Progenitor cell of endocrine pancreas (in vitro differentiated cells): ENCODE data around the gene CNIH4. TPM values are rescaled to one million over a fixed set of nuclear protein-coding genes. Genes with fewer than 3 reads are reported as not detected.

ENCODE experiments used
- DNase-seq: peaks from one replicate; pipeline ENCODE4 v3.0.0; 2021; ENCODE audit warnings: low spot score; ENCODE audit not compliant: unreplicated experiment
- H3K27ac Mint-ChIP-seq: 2 replicates; pipeline ENCODE4 v1.8.0; 2021; ENCODE audit warnings: mild to moderate bottlenecking, moderate library complexity, mixed read lengths
- H3K27me3 Mint-ChIP-seq: 2 replicates; pipeline ENCODE4 v1.8.0; 2021; ENCODE audit warnings: mixed read lengths
- H3K36me3 Mint-ChIP-seq: 2 replicates; pipeline ENCODE4 v1.8.0; 2022; ENCODE audit warnings: mixed read lengths; ENCODE audit not compliant: insufficient read depth
- H3K4me1 Mint-ChIP-seq: 2 replicates; pipeline ENCODE4 v1.8.0; 2021; ENCODE audit warnings: low read depth, mixed read lengths
- H3K4me3 Mint-ChIP-seq: 2 replicates; pipeline ENCODE4 v1.8.0; 2021; ENCODE audit warnings: low read depth, mild to moderate bottlenecking, moderate library complexity, mixed read lengths
- H3K9me3 Mint-ChIP-seq: 2 replicates; pipeline ENCODE4 v1.8.0; 2021; ENCODE audit warnings: low read depth, mixed read lengths
- CTCF ChIP-seq: fragments of 200-600 bp; sonication (generic); IDR thresholded peaks from one replicate; pipeline ENCODE4 v1.5.0; 2021; ENCODE audit warnings: antibody characterized with exemption, mild to moderate bottlenecking; ENCODE audit not compliant: unreplicated experiment
- total RNA-seq: library from RNA; stranded (reverse); gene quantifications from 2 replicates; pipeline ENCODE4 v1.2.1, GENCODE V29; 2021

The CNIH4 gene
- total RNA-seq, 1 donor from 2014 or later: 68.8 TPM

GRCh38 chr1:224331326-224331725 lies 25.4 kb upstream of the CNIH4 start:
- H3K27me3 Mint-ChIP-seq: no peaks in the 10 kb centered on the region
- no peaks in the 10 kb centered on the region for H3K36me3 Mint-ChIP-seq
- H3K4me1 Mint-ChIP-seq: peaks cover 18% of the 10 kb centered on the region
- TF ChIP-seq CTCF: no peak
- H3K9me3 Mint-ChIP-seq: no peaks in the 10 kb centered on the region
- DNase-seq: no peak
- H3K4me3 Mint-ChIP-seq: peak overlapping the region; percentile 26
- H3K27ac Mint-ChIP-seq: no peak overlapping the region

GRCh38 chr1:224331824-224332223 lies 24.9 kb upstream of the CNIH4 start:
- DNase-seq: no peak
- no peaks in the 10 kb centered on the region for H3K27me3 Mint-ChIP-seq
- peaks cover 18% of the 10 kb centered on the region for H3K4me1 Mint-ChIP-seq
- H3K9me3 Mint-ChIP-seq: no peaks in the 10 kb centered on the region
- no peak overlapping the region for H3K27ac Mint-ChIP-seq
- no peak overlapping the region for H3K4me3 Mint-ChIP-seq
- no peaks in the 10 kb centered on the region for H3K36me3 Mint-ChIP-seq
- TF ChIP-seq CTCF: no peak

GRCh38 chr1:224333309-224333926 lies 23.3 kb upstream of the CNIH4 start:
- H3K36me3 Mint-ChIP-seq: no peaks in the 10 kb centered on the region
- DNase-seq: no peak
- no peak overlapping the region for H3K4me3 Mint-ChIP-seq
- H3K27me3 Mint-ChIP-seq: no peaks in the 10 kb centered on the region
- peak; percentile 65 for TF ChIP-seq CTCF
- H3K9me3 Mint-ChIP-seq: no peaks in the 10 kb centered on the region
- peaks cover 13% of the 10 kb centered on the region for H3K4me1 Mint-ChIP-seq
- no peak overlapping the region for H3K27ac Mint-ChIP-seq

- no peak overlapping the region for H3K4me3 Mint-ChIP-seq
- no peaks in the 10 kb centered on the region for H3K36me3 Mint-ChIP-seq
- H3K4me1 Mint-ChIP-seq: peaks cover 9% of the 10 kb centered on the region
- no peaks in the 10 kb centered on the region for H3K9me3 Mint-ChIP-seq
- DNase-seq: no peak
- H3K27ac Mint-ChIP-seq: no peak overlapping the region
- no peaks in the 10 kb centered on the region for H3K27me3 Mint-ChIP-seq
- TF ChIP-seq CTCF: no peak
These were observed 22.5 kb upstream of the CNIH4 start for GRCh38 chr1:224333939-224334786.

GRCh38 chr1:224338150-224338838 lies 18.4 kb upstream of the CNIH4 start:
- peaks cover 6% of the 10 kb centered on the region for H3K4me1 Mint-ChIP-seq
- no peak overlapping the region for H3K4me3 Mint-ChIP-seq
- H3K9me3 Mint-ChIP-seq: peaks cover 6% of the 10 kb centered on the region
- H3K27ac Mint-ChIP-seq: no peak overlapping the region
- no peak for TF ChIP-seq CTCF
- DNase-seq: no peak
- H3K27me3 Mint-ChIP-seq: no peaks in the 10 kb centered on the region
- no peaks in the 10 kb centered on the region for H3K36me3 Mint-ChIP-seq
